Right lung (tissue), 5 donors: ENCODE measurements around the gene TMEM109. TPM values are rescaled to one million over a fixed set of nuclear protein-coding genes. Genes with fewer than 3 reads are reported as not detected.

ENCODE experiments used
- DNase-seq, 2 donors: peaks; one replicate each; pipeline ENCODE4 v3.0.0-alpha.2; 2013
- polyA plus RNA-seq, 5 donors: library from polyadenylated mRNA; unstranded; fragments of 120-200 nt; gene quantifications; one replicate each; pipeline versions ENCODE4 v1.2.1 to v1.2.3, GENCODE V29; 2013; ENCODE audit warnings: inconsistent platforms in 1 of 5, low replicate concordance in 1 of 5; ENCODE audit not compliant: insufficient read length in 5 of 5, insufficient read depth in 1 of 5

Gene TMEM109
- polyA plus RNA-seq, 5 donors: 71.2 to 107 (median 79.9) TPM

DNA sequence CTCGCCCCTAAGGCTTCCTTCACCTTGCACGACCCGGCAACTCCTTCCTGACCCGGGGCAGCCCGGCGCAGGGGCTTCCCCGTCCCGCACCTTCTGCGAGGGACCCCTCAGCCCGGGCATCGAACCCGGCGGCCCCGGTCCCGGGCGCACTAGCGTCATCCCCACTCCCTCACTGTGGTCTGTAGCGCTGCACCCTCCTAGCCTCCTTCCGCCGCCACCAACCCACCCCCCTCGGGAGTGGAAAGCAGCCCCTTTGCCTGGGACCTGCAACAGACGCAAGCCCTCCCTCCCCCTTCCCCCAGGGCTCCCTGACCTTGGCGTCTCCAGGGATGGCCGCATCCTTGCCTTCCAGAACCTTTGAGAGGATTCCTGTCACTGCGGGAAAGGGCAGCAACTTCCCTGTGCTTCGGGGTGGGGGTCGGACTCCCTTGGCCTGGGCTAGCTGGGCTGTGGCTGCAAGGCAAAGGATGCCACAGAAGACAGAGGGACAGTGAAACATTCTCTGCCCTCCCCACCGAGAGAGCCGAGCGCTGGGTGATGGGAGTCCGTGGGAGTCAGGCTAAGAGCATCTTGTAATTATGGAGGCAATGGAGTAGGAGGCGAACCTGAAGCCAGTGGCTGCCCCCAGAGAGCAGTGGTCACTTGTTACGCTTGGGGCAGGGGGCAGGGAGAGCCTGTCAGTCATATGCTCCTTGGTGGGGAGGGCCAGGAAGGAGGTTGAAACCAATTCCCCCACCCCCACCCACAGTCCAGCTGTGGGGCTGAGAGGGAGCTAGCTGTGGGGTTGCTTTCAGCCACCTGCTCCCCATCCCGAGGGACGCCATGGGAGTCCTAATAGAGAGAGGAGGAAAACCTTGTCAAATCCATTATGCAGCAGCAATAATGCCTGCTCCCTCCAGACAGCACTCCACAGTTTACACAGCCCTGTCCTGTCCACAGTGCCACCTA is 11.2 kb downstream of the TMEM109 start:
- no peak for DNase-seq

DNA sequence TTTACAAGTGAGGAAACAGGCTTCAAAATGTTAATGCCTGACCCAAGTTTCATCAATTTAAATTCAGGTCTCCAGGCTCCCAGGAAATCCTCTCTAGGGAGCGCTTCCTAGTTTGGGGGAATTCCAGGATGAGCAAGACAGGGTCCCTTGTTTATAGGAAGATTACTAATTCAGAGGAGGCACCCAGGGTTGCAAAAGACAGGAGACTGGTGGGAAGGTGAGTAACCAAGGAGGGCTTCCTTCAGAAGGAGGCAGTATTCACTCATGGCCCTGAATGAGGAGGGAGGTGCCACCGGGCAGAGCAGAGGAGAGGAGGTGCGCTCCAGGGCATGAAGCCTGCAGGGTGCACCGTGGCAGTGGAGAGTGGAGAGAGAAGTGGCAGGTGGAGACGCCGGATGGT is 11.9 kb downstream of the TMEM109 start:
- DNase-seq: no peak

DNA sequence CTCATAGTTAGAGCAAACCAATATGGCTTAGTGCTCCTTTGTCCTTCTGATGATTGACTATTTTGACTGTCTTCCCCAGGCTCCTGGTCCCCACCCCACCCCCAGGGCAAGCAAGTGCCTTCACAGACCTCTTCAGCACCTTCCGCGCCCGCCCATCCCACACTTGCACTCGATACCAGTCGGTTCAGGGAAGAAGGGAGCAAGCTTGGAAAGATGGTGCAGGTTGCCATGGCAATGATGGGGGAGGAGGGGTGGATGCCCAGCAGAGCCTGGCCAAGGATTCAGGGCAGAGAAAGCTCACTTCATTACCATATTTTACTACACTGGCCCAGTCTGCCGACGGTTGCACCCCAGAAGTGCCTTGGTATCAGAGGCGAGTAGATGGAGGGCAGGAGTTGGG is 12.5 kb downstream of the TMEM109 start:
- DNase-seq: no peak

DNA sequence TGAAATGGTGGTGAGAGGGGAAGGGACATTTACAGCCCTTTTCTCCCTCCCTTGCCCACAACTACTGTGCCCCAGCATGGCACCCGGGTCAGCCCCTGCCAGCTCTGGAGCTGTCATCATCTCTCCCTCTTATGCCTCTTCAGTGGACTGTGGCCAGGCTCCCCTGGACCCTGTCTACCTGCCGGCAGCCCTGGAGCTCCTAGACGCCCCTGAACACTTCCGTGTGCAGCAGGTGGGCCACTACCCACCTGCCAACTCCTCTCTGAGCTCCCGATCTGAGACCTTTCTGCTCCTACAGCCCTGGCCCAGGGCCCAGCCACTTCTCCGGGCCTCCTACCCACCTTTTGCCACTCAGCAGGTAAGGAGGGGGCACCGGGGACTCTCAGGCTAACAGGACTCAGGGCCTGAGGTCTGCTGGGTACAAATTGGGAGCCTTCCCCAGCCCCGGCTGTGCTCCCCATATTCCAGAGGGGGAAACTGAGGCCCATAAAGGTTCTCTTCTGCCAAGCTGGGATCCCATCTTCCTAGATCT is 13.2 kb downstream of the TMEM109 start:
- DNase-seq: no peak

DNA sequence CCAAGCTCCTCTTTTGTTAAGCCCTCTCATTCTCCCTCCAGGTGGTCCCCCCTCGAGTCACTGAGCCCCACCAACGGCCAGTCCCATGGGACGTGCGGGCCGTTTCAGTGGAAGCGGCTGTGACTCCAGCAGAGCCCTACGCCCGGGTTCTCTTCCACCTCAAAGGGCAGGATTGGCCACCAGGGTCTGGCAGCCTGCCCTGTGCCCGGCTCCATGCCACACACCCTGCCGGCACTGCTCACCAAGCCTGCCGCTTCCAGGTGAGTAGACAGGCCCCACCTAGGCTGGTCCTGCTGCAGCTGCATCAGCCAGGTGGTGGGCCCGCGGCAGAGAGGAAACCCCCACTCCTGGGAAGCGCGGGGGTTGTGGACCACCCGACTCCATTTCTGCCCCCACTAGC is 13.6 kb downstream of the TMEM109 start:
- DNase-seq: no peak

DNA sequence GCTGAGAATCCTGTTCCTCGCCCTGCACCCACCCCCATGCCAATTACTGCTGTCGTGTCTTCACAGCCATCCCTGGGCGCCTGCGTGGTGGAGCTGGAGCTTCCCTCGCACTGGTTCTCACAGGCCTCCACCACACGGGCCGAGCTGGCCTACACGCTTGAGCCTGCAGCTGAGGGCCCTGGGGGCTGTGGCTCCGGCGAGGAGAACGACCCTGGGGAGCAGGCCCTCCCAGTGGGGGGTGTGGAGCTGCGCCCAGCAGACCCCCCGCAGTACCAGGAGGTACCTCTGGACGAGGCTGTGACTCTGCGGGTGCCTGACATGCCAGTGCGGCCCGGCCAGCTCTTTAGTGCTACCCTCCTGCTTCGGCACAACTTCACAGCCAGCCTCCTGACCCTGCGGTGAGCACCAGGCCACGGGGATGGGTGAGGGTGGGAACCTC is 14.6 kb downstream of the TMEM109 start:
- DNase-seq: no peak

DNA sequence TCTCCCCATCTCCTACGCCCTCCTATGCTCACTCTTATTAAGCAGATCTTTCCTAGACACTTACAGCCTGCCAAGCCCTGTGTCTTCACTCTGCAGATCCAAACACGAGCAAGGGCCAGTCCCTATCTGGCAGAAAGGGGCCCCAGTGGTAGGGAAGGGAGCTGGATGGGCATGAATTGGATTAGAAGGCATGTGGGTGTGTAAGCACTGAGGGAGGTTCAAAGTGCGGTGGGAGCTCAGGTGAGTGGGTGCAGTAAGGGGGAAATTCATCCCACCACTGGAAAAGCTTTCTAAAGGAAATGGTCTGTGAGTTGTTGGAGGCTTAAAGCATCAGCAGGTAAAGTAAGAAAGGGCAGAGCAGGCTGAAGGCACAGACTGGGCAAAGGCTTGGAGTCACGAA is 15.8 kb downstream of the TMEM109 start:
- no peak for DNase-seq

DNA sequence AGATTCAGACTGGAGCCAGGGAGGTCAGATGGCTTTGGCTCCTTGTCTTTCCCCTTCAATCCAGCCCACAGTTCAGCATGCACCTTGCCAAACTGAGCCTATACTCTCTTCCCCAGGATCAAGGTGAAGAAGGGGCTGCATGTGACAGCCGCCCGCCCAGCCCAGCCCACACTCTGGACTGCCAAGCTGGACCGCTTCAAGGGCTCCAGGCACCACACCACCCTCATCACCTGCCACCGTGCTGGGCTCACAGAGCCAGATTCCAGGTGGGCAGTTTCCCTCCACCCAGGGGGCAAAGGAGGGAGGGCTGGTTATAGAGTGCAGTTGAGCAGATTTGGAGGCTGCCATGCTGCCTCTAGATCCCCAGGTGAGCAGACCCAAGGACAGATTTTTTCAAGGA is 16.4 kb downstream of the TMEM109 start:
- no peak for DNase-seq

DNA sequence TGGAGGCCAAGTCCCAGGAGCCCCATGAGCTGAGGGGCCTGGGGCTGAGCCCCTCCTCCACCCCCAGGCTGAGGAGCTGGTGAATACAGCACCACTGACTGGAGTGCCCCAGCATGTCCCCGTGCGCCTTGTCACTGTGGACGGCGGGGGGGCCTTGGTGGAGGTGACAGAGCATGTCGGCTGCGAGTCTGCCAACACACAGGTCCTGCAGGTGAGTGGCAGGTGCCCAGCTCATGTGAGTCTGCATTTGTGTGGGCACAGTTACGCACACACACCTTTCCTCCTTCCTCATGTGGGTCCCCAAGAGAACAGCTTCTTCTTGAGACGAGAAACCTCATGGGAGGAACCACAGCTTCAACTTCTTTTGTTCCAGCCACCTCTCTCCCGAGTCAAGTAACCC is 18.0 kb downstream of the TMEM109 start:
- DNase-seq: no peak

DNA sequence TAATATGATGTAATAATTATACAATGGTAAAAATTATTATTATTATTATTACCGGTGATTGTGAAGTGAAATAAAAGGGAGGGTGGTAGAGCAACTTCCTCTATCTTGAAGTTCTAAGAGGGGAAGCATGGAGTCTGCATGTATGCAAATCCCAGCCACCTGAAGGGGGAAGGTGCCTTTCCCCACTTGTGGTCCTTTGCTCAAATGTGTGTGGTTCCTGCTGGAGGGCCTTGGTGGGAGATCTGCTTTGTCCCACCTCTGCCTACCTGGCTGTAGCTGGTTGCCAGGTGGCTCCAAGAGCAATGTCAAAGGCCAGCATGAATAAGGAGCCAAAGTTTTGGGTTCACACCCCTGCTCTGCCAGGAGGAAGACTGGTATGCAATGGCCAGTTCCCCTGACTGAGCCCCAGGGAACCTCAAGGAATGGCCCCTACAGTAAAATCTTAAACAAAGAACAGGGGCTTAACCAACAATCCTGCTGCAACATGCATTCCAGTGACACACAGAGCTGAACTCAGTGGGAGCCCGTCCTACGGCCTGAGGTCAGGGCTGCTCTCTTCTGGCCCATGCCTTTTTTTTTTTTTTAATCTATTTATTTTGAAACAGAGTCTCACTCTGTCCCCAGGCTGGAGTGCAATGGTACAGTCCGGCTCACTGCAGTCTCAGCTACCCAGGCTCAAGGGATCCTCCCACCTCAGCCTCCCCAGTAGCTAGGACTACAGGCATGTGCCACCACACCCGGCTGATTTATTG is 18.8 kb downstream of the TMEM109 start:
- DNase-seq: no peak

DNA sequence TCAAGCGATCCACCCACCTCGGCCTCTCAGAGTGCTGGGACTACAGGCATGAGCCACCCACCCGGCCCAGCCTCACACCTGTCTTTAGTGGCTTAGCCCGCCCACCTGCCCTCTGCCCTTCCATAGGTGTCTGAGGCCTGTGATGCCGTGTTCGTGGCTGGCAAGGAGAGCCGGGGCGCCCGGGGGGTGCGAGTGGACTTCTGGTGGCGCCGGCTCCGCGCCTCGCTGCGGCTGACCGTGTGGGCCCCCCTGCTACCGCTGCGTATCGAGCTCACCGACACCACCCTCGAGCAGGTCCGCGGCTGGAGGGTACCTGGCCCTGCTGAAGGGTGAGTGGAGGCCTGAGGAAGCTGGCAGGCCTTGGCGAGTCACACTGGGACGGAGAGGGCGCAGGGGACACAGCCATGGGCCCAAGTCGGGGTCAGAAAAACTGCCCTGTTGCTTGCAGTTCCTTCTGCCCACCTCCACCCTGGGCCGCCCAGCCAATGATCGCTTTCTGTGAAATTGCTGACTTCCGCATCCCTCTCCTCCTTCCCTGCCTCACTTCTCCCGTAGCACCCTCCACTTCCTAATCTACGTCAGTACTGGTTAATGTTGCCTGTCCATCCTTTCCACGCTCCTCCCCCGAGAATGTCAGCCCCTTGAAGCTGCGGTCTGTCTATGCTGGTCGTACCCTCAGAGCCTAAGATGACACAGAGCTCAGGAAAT is 19.6 kb downstream of the TMEM109 start:
- DNase-seq: no peak

DNA sequence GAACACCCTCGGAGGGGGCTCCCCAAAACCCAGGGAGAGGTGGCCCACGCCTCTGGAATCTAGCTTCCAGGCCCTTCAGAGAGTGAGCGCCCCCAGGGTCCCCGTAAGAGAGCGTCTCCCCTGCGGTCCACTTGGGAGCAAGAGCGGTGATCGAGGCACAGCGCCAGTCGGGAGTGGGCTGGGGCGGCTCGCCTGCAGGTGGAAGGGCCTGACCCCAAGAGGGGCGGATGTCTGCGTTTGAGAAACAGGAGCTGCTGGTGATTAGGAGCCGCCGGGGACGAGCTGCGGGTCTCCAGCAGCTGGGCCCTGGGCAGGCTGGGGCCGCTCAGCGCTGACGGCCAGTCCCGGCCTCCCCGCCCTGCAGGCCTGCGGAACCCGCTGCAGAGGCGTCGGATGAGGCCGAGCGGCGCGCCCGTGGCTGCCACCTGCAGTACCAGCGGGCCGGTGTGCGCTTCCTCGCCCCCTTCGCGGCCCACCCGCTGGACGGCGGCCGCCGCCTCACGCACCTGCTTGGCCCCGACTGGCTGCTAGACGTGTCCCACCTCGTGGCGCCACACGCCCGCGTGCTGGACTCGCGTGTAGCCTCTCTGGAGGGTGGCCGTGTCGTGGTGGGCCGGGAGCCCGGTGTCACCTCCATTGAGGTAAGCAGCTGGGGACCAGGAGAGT is 20.3 kb downstream of the TMEM109 start:
- no peak for DNase-seq

DNA sequence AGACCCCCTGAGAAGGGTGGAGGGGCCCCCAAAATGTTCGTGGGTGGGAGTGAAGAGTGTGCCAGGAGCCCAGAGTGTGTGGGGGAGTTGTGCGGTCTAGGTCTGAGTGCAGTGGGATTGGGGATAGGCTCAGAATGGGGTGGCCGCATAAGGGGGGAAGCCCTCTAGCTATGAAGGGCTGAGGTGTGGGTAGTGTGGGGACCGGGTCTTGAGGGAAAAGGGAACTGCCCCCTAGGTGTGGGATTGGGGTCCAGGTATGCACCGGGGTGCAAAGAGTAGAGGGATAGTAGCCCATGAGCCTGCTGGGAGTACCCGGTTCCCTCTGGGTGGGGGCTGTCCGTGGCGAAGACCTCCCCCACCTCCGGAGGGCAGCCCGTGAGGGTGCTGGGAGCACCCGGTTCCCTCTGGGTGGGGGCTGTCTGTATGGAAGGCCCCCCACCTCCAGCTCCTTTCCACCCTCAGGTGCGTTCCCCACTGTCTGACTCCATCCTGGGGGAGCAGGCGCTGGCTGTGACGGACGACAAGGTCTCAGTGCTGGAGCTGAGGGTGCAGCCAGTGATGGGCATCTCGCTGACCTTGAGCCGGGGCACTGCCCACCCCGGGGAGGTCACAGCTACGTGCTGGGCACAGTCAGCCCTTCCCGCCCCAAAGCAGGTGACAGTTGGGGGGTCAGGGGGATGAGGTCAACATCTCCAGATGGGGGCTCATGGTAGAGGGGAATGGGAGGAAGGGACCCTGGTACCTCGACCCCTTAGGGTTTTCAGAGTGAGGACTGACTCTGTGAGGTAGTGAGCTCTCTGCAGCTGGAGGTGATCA is 21.0 kb downstream of the TMEM109 start:
- no peak for DNase-seq

DNA sequence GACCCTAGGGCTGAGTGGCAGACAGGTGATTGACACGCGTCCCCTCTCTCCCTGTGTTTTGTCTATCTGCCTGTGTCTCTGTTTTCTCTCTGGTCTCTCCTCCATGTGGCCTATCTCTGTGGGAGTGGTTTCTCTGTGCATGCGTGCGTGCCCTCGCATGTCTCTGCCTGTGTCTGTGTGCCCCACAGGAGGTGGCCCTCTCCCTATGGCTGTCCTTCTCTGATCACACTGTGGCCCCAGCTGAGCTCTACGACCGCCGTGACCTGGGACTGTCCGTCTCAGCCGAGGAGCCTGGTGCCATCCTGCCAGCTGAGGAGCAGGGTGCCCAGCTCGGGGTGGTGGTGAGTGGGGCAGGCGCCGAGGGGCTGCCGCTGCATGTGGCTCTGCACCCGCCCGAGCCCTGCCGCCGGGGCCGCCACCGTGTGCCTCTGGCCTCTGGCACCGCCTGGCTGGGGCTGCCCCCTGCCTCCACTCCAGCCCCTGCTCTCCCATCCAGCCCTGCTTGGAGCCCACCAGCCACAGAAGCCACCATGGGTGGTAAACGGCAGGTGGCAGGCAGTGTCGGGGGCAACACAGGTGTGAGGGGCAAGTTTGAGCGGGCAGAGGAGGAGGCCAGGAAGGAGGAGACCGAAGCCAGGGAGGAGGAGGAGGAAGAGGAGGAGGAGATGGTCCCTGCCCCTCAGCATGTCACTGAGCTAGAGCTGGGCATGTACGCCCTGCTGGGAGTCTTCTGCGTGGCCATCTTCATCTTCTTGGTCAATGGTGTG is 21.9 kb downstream of the TMEM109 start:
- DNase-seq: no peak

DNA sequence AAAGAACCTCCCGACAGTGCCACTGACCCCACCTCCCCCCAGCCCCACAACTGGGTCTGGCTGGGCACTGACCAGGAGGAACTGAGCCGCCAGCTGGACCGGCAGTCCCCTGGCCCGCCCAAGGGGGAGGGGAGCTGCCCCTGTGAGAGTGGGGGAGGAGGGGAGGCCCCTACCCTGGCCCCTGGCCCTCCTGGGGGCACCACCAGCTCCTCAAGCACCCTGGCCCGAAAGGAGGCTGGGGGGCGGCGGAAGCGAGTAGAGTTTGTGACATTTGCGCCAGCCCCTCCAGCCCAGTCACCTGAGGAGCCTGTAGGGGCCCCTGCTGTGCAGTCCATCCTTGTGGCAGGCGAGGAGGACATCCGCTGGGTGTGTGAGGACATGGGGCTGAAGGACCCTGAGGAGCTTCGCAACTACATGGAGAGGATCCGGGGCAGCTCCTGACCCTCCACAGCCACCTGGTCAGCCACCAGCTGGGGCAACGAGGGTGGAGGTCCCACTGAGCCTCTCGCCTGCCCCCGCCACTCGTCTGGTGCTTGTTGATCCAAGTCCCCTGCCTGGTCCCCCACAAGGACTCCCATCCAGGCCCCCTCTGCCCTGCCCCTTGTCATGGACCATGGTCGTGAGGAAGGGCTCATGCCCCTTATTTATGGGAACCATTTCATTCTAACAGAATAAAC is 22.6 kb downstream of the TMEM109 start:
- no peak for DNase-seq

DNA sequence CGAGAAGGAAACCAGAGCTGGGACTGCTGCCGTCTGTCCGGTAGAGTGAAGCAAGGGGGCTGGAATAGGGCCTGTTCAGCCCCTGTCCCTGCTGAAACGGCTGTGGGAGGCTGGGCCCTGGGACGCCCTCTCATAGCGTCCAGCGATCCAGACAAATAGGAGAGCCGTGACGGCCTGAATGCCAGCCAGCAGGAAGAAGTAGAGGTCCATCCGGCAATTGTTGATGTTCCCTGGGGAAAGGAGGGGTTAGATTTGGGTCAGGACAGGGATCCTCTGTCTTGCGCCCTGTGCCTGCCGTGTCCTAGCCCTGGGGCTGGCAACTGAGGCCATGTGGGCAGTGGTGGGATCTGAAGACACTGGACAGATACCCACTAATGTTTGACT is 23.2 kb downstream of the TMEM109 start:
- no peak for DNase-seq

DNA sequence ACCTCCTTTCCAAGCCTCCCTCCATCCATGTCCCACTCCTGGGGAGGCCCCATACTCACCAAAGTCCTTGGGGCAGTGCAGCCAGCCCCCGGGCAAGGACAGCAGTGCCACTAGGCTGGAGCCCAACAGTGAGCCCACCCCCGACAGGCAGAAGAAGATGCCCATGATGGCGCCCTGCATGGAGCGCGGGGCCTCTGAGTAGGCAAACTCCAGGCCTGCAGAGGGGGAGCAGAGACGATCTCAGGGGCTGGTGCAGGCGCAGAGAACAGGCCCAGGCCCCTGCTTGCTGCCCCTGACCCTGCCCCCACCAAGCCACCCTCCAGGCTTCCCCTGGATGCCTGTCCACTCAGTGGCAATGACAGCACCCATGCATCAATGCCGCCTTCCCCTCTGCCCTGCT is 23.9 kb downstream of the TMEM109 start:
- DNase-seq: no peak

DNA sequence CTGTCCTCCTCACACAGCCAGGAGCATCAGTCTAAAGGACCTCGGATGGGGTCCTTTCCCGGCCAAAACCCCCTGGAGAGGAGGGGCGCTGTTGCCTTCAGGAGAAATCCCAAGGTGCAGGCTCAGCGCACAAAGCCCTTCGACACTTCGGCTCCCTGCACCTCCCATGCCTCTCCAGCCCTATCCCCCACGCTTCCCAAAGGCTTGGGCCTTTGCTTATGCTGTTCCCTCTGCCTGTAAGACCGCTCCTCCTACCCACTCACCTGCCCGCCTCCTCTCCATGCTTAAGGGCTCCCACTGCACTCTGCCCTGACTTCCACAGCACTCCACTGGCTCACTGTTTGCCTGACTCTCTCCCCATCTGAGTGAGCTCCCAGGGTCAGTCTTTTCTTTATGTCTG is 24.5 kb downstream of the TMEM109 start:
- no peak for DNase-seq

DNA sequence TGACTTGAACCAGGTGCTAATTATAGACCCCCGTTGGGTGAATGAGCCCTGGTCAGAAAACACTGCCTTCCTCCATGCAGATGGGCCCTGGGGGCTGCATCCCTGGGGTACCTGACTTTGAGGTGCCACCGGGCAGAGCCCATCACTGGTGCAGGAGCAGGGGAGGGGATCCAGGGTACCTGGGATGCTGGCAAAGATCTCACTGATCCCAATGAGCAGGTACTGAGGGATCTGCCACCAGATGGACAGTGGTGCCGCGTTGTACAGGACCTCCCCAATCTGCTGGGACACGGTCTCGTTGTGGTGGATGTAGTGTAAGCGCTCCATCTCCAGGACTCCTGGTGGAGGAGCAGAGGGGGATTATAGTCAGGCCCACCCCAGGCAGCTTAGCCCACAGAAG is 25.3 kb downstream of the TMEM109 start:
- no peak for DNase-seq
